AG09319 (cell line): Measurements from ENCODE around the gene SREBF2.

Experiments
- DNase-seq: peaks from one replicate; pipeline ENCODE4 v3.0.0-alpha.2; 2010; ENCODE audit warnings: low read depth; ENCODE audit errors: extremely low read depth
- CTCF ChIP-seq: IDR thresholded peaks from 2 replicates; pipeline ENCODE4 v1.5.1; 2011; ENCODE audit warnings: low read depth, mild to moderate bottlenecking, inconsistent platforms, low read length, moderate library complexity

The SREBF2 gene

GRCh38 chr22:41904450-41905410 lies 71.8 kb downstream of the SREBF2 start:
- no peak for DNase-seq
- TF ChIP-seq CTCF = no peak

GRCh38 chr22:41905411-41906202 lies 72.7 kb downstream of the SREBF2 start:
- DNase-seq = no peak
- TF ChIP-seq CTCF = no peak

GRCh38 chr22:41906822-41907221 lies 73.9 kb downstream of the SREBF2 start:
- DNase-seq = no peak
- no peak for TF ChIP-seq CTCF

- DNase-seq = no peak
- no peak for TF ChIP-seq CTCF
Observed at GRCh38 chr22:41907436-41908401, 74.8 kb downstream of the SREBF2 start.

- no peak for TF ChIP-seq CTCF
- DNase-seq = no peak
Observed at GRCh38 chr22:41908411-41909309, 75.8 kb downstream of the SREBF2 start.
